IPS-20b (cell line): Measurements from ENCODE around the gene PRM1.
A peak's percentile ranks its signal among the peaks of the same experiment; 100 is the strongest.

Experiments
- H3K27ac ChIP-seq: one replicate; pipeline ENCODE4 v1.5.1; 2013; ENCODE audit warnings: low read length
- H3K27me3 ChIP-seq: 2 replicates; pipeline ENCODE4 v1.6.1; 2013; ENCODE audit warnings: mild to moderate bottlenecking, low read length, inconsistent platforms; ENCODE audit not compliant: insufficient read depth
- H3K36me3 ChIP-seq: 2 replicates; pipeline ENCODE4 v1.6.1; 2013; ENCODE audit warnings: low read depth, mild to moderate bottlenecking, inconsistent platforms, low read length, moderate library complexity; ENCODE audit not compliant: insufficient read depth
- H3K4me1 ChIP-seq: 2 replicates; pipeline ENCODE4 v1.6.1; 2013; ENCODE audit warnings: mild to moderate bottlenecking, control low read depth, inconsistent platforms, low read length, moderate library complexity; ENCODE audit not compliant: insufficient read depth
- H3K4me3 ChIP-seq: 2 replicates; pipeline ENCODE4 v1.5.1; 2013; ENCODE audit warnings: mild to moderate bottlenecking, low read length, inconsistent platforms
- H3K9ac ChIP-seq: 2 replicates; pipeline ENCODE4 v1.6.1; 2013; ENCODE audit warnings: low read depth, mild to moderate bottlenecking, inconsistent platforms, low read length, moderate library complexity
- H3K9me3 ChIP-seq: 2 replicates; pipeline ENCODE4 v1.6.1; 2013; ENCODE audit warnings: mild to moderate bottlenecking, low read depth, low read length, inconsistent platforms; ENCODE audit not compliant: insufficient read depth

PRM1 gene

DNA sequence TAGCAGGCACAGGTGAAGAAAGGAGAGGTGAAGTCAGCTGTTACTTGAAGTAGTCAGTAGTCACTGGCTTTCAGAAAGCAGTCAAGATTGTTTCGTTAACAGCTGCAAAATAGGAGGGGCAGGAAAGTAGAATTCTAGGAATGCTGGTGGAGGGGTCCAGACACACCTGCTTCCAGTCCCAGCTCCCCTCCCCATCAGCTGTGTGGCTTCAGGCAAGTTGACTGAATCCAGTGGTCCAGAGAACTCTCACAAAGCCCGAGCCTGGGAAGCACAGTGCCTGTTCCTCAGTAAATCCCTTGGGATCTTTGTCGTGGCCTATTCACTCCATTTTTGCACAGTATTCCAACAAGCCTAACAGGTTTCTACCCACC is 20.5 kb downstream of the PRM1 start:
- Histone ChIP-seq H3K9me3 (no peaks in the 10 kb centered on the region), H3K27ac (no peak overlapping the region), H3K4me3 (no peak overlapping the region), H3K4me1 (peaks cover 5% of the 10 kb centered on the region; the same call in 1 of the 2 replicates), H3K9ac (no peak overlapping the region), H3K36me3 (no peaks in the 10 kb centered on the region), H3K27me3 (peaks cover 7% of the 10 kb centered on the region; the same call in 1 of the 2 replicates)

DNA sequence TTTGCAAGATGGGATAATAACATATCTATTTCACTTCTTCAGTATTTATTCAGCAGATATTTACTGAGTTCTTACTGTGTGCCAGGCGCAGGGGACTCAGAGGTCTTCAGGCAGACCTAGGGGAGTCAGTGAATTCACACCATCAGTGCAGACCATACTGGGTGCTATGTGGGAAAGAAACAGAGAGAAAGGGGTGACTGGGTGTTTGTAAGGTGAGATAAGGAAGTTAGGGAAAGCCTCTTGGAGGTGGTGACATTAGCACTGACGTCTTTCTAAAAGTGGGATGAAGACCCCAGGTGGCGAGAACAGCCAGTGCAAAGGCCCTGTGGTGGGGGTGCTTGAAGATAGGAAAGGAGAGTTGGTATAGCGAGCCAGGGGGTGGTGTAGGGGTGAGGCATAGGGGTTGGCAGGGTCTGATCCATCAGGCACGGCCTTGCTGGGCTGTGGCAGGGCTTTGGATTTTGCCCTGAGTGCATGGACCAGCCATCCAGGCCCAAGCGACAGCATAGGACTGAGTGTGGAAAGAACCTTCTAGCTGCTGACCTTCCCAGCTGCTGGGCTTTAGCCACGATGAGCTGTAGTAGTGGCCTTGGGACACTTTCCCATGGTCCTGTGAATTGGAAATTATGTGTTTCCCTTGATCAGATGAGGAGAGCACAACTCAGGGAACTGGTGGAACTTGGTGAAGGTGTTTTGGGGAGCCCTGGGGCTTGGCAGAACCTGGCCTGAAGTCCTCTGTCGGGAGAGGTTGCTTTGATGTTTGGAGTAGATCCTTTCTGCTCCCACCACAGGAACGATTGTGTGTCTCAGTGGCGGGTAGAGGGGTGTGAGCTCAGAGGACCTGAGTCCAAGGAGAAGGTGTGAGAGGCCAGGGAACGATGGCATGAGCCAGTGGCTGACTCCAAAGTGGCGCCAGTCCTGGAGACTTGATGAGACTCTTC is 21.2 kb downstream of the PRM1 start:
- H3K36me3 ChIP-seq, result no peaks in the 10 kb centered on the region
- no peak overlapping the region for H3K9ac ChIP-seq
- no peak overlapping the region for H3K4me3 ChIP-seq
- no peak overlapping the region for H3K27ac ChIP-seq
- H3K27me3 ChIP-seq, result peaks cover 7% of the 10 kb centered on the region; the same call in 1 of the 2 replicates
- no peaks in the 10 kb centered on the region for H3K9me3 ChIP-seq
- H3K4me1 ChIP-seq, result peaks cover 5% of the 10 kb centered on the region; the same call in 1 of the 2 replicates

DNA sequence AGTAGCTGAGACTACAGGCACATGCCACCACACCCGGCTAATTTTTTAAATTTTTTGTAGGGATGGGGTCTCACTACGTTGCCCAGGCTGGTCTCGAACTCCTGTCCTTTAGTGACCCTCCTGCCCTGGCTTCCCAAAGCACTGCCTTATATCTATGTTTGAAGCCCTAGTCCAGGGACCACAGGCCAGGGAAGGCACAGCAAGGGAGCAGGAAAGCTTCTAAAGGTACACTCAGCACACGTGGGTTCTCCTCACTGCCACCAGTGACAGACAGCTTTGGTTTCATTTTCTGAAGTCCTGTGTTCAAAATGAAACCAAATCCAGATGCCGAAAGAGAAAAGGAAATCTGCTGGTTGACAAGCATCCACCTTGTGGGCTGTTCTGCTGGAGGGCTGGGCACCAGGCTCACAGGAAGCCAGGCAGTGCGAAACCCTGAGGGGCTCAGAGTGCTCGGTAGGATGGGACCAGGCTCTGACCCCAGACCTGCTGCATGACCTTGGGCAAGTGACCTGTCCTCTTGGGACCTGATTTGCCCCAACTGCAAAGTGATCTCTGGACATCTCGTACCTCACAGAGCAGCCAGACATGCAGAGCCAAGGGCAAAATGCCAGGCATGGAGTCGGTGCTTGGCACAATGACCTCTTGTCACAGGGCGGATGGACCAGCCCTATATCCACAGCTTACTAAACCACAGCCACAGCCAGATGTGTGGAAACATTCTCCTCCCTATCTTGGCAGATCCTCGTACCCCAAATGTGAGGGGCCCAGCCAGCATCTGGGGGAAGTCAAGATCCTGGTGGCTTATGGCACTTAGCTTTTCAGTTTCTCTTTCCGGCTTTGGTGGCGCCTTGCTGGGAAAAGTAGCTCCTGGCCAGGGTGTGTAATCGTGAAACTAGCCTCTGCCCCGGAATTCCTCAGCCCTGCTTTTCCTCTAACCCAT is 22.3 kb downstream of the PRM1 start:
- peaks cover 7% of the 10 kb centered on the region; the same call in 1 of the 2 replicates for H3K4me1 ChIP-seq
- H3K4me3 ChIP-seq, result no peak overlapping the region
- no peak overlapping the region for H3K9ac ChIP-seq
- no peak overlapping the region for H3K27ac ChIP-seq
- no peaks in the 10 kb centered on the region for H3K9me3 ChIP-seq
- H3K36me3 ChIP-seq, result peaks cover 2% of the 10 kb centered on the region
- H3K27me3 ChIP-seq, result peaks cover 12% of the 10 kb centered on the region; the same call in 1 of the 2 replicates

DNA sequence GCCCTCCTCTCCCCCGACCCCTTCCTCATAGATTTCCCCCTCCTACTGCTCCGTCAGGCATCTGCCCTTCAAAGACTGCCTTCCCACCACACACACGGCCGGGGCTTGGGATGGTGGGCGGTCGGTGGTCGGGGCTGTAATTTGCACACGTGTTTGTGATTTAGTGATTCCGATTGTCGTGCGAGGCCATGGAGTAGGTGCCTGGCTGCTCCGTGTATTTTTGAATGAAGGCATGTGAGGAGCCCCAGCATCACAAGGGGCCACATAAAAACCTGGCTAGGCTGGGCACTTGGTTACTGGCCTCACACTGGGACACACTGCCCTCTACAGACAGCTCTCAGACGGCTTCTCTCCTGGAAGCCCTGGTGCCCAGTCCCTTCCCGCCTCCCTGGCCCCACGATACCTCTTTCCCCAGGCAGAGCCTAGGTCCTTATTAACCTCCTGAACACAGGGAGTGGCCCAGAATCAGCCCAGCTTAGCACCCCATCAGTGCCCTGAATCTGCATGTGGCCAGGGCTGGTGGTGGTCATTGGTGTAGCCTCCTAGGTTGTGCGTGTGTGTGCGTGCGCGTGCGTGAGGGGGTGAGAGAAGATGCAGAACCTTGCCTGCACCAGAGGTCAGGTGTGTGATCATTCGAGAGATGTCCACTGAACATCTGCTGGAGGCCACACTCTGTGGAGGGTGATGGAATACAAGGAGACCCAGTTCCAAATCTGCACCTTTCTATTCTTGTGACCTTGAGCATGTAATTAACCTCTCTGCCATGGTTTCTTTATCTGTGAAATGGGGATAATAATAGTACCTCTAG is 23.8 kb downstream of the PRM1 start:
- H3K27me3 ChIP-seq, result peaks cover 12% of the 10 kb centered on the region; the same call in 1 of the 2 replicates
- no peak overlapping the region for H3K27ac ChIP-seq
- peak overlapping the region; percentile 81 for H3K4me3 ChIP-seq
- peaks cover 17% of the 10 kb centered on the region for H3K36me3 ChIP-seq
- peaks cover 8% of the 10 kb centered on the region; the same call in 1 of the 2 replicates for H3K4me1 ChIP-seq
- no peaks in the 10 kb centered on the region for H3K9me3 ChIP-seq
- H3K9ac ChIP-seq, result peak overlapping the region; percentile 68; the same call in 1 of the 2 replicates

DNA sequence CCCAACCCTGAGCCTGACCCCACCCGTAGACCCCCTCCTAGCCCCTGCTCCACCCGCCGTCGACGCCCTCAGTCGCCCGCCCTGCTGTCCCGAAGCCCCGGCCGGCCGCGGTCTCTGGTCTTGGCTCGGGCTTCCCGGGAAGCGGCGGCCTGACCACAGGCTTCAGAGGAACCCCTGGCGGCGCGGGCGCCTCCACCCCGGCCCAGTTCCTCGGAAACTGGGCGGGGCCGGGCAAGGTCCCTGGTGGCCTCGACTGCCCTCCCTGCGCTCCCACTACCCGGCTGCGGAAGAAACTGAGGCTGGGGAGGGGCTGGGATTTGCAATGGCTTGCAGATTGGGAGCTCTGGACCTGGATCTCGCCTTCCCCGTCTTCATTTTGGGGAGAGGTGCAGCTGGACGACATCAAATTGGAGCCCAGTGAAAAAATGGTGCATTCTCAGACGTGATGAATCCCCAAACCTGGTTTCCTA is 24.4 kb downstream of the PRM1 start:
- H3K4me3 ChIP-seq, result peak overlapping the region; percentile 81
- H3K4me1 ChIP-seq, result peaks cover 8% of the 10 kb centered on the region; the same call in 1 of the 2 replicates
- H3K27ac ChIP-seq, result no peak overlapping the region
- H3K9me3 ChIP-seq, result no peaks in the 10 kb centered on the region
- peaks cover 18% of the 10 kb centered on the region for H3K36me3 ChIP-seq
- peaks cover 12% of the 10 kb centered on the region; the same call in 1 of the 2 replicates for H3K27me3 ChIP-seq
- H3K9ac ChIP-seq, result peak overlapping the region; percentile 68; the same call in 1 of the 2 replicates

DNA sequence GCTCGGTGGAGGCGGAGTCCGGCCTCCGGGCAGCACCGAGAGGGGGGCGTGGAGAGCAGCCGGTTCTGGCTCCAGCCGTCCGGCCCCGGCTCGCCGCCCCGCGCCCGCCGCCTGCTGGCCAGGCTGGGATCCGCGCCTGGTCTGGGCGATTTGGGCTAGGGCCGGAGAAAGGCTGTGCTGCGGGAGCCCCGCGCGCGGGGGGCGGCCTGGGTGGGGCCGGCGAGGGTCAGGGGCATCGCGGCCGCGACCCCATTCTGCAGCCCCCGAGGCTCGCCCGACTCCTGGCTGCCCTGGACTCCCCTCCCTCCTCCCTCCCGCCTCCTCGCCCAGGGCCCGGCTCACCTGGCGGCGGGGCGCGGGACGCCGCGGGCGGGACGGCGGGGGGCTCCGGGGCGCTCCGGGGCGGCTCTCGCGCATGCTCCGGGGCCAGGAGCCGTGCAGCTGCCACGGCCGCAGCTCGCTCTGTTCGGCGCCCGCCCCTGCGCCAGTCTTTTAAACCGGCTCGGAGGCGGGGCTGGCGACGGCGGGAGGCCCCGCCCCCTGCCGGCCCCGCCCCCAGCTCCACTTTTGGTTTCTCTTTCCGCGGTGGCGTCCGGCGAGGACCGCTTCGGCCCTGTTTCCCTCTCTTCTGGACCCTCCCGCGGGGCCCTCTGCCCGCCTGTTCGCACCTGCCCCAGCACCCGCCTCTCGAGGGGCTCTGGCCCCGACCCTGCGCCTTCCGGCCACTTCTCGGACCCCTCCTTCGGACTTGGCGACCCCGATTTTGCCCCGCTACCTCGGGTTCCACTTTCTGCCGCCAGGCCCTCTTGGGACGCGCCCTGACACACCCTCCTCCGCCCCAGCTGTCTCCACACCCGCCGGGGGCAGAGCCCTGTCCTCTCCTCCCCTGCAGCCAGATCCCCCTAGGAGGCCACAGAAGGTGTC is 25.1 kb downstream of the PRM1 start, which contains the start of gene SOCS1:
Gene SOCS1 (minus strand): TSS at position 468 of the 924 bp plus-strand sequence. CDS start 726 bp downstream, outside the sequence.
- Histone ChIP-seq H3K27ac (no peak within 1 kb of the TSS), H3K9me3 (no peaks in the 10 kb centered on the region), H3K27me3 (peaks cover 12% of the 10 kb centered on the region; the same call in 1 of the 2 replicates), H3K9ac (peak within 1 kb of the TSS; percentile 71; the same call in 1 of the 2 replicates), H3K4me1 (peaks cover 8% of the 10 kb centered on the region; the same call in 1 of the 2 replicates), H3K4me3 (peak within 1 kb of the TSS; percentile 81), H3K36me3 (peaks cover 18% of the 10 kb centered on the region)

DNA sequence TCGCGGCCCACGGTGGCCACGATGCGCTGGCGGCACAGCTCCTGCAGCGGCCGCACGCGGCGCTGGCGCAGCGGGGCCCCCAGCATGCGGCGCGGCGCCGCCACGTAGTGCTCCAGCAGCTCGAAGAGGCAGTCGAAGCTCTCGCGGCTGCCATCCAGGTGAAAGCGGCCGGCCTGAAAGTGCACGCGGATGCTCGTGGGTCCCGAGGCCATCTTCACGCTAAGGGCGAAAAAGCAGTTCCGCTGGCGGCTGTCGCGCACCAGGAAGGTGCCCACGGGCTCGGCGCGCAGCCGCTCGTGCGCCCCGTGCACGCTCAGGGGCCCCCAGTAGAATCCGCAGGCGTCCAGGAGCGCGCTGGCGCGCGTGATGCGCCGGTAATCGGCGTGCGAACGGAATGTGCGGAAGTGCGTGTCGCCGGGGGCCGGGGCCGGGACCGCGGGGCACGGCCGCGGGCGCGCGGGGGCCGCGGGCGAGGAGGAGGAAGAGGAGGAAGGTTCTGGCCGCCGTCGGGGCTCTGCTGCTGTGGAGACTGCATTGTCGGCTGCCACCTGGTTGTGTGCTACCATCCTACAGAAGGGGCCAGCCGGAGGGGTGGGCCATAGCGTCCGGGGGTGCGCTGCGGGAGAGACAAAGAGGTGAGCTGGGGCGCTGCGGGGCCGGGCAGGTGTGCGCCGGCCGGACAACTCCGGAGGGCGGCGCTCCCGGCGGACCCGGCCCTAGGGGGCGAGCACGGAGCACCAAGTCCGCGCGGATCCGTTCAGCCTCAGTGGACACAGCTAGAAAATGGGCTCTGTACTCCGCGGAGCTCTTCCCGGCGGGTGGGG is 26.0 kb downstream of the PRM1 start:
- Histone ChIP-seq H3K36me3 (peaks cover 18% of the 10 kb centered on the region), H3K27me3 (peaks cover 12% of the 10 kb centered on the region; the same call in 1 of the 2 replicates), H3K4me3 (peak overlapping the region; percentile 81), H3K9me3 (no peaks in the 10 kb centered on the region), H3K4me1 (0 out of 2 replicates have a peak, but pooled peaks cover 3% of the 10 kb centered on the region), H3K27ac (no peak overlapping the region), H3K9ac (peak overlapping the region; percentile 71; the same call in 1 of the 2 replicates)

DNA sequence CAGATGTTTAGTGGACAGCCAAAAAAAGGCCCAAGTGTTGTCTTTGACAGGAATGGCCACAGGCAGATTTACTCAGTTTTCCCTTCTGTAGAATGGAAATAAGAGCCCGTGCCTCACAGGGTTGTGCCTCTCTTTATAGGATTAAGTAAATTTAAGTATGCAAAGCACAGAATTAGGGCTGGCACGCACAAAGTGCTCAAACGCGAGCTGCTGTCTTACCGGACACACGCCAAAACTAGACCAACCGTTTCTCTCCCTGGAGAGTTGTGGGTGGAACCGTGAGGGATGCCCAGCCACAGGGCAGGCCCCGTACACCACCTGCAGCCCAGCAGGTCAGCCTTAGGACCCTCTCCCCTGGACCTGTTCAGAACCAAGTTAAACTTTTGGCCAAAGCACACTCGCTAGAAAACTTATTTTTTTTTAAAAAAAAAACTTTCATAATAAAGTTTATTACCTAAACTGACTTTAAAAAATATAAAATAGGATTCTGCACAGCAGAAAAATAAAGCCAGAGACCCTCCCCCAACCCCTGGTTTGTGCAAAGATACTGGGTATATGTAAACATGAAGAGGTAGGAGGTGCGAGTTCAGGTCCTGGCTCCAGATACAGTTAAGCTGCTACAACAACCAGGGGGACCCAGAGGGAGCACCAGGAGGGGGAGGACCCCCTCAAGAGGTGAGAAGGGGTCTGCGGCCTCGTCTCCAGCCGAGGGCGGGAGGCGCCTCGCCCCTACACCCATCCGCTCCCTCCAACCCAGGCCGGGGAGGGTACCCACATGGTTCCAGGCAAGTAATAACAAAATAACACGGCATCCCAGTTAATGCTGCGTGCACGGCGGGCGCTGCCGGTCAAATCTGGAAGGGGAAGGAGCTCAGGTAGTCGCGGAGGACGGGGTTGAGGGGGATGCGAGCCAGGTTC is 26.9 kb downstream of the PRM1 start:
- no peaks in the 10 kb centered on the region for H3K9me3 ChIP-seq
- peak overlapping the region; percentile 81 for H3K4me3 ChIP-seq
- peaks cover 12% of the 10 kb centered on the region; the same call in 1 of the 2 replicates for H3K27me3 ChIP-seq
- H3K36me3 ChIP-seq, result peaks cover 18% of the 10 kb centered on the region
- H3K4me1 ChIP-seq, result 0 out of 2 replicates have a peak, but pooled peaks cover 3% of the 10 kb centered on the region
- peak overlapping the region; percentile 71; the same call in 1 of the 2 replicates for H3K9ac ChIP-seq
- no peak overlapping the region for H3K27ac ChIP-seq
